Pancreas (tissue), 10 donors: ENCODE measurements around the gene RAB3C. TPM values are rescaled to one million over a fixed set of nuclear protein-coding genes. Genes with fewer than 3 reads are reported as not detected.

ENCODE experiments used
- ATAC-seq, 4 donors: fragments of 200-7000 bp; cut with Tn5 transposase; one replicate each; pipeline versions ENCODE4 v1.8.0 to v1.9.1; 2020; ENCODE audit warnings: mild to moderate bottlenecking in 4 of 4, moderate library complexity in 4 of 4
- DNase-seq, 6 donors: peaks; one replicate each; pipeline ENCODE4 v3.0.0-alpha.2; 2020
- FAIRE-seq: peaks from 2 replicates; lab custom pipeline; 2012; peaks lifted over from hg19 to GRCh38; lab: Jason Lieb, UNC
- H3K27ac ChIP-seq, 4 donors: fragments of 200-600 bp; sonication (generic); 1 replicate in 3 of 4; 2 replicates in 1 of 4; pipeline versions ENCODE4 v1.5.0 to v1.8.0; 2020
- H3K27me3 ChIP-seq, 4 donors: fragments of 200-600 bp; one replicate each; pipeline ENCODE4 v1.8.0; 2021
- H3K36me3 ChIP-seq, 3 donors: fragments of 200-600 bp; sonication (generic) in 1 of 3; one replicate each; pipeline versions ENCODE4 v1.5.0 to v1.8.0; 2020 to 2021
- H3K4me1 ChIP-seq, 3 donors: fragments of 200-600 bp; one replicate each; pipeline ENCODE4 v1.8.0; 2021
- H3K4me3 ChIP-seq, 4 donors: fragments of 200-600 bp; sonication (generic) in 2 of 4; one replicate each; pipeline versions ENCODE4 v1.5.0 to v1.8.0; 2020 to 2021
- H3K9me3 ChIP-seq, 4 donors: fragments of 200-600 bp; one replicate each; pipeline ENCODE4 v1.8.0; 2021
- CTCF ChIP-seq, 4 donors: fragments of 200-600 bp; sonication (generic) in 3 of 4; IDR thresholded peaks; one replicate each; pipeline versions ENCODE4 v1.5.0 to v1.8.0; 2021; ENCODE audit warnings: antibody characterized with exemption in 4 of 4
- WGBS, 2 donors: extraction: QIAGEN DNeasy Blood & Tissue Kit; methylation state at CpG; one replicate each; pipeline ENCODE4 v1.1.7; 2013; 5-methylcytosine and 5-hydroxymethylcytosine counted together
- intact Hi-C, 3 donors: fragments of 100-400 bp; cut with DNase I; formaldehyde crosslinking; loops; one replicate each; pipeline versions ENCODE4 v1.11.1 to v1.14.2; 2022
- polyA plus RNA-seq, 2 donors: library from polyadenylated mRNA; stranded (reverse); fragments of 200-250 nt; gene quantifications; one replicate each; pipeline ENCODE4 v1.2.3, GENCODE V29; 2013
- total RNA-seq, 6 donors: library from RNA; stranded (reverse); fragmentation: NEBNext Ultra II Directional in 4 of 6; extraction: Animal tissue kit (Norgen Biotek cat#: 25700) in 4 of 6; gene quantifications; one replicate each; pipeline versions ENCODE4 v1.2.1 to v1.2.4, GENCODE V29; 2021 to 2023
- donor health status: healthy with polysubstance abuse.
- donor health status: DM: no; HTN: no; CAD: no; lungs with moderate emphysema.
- donor health status: DM: no; HTN: no; CAD: no.
- donor health status: control.
- donor health status: control.
- donor health status: Bipolar disorder and iron deficiency.
- donor health status: DM: yes; HTN: yes; CAD: no.
- donor health status: DM: no; HTN: no; CAD: no.
- donor health status: DM: no; HTN: no; CAD: no.
- donor health status: DM: yes; HTN: yes; CAD: no.

Gene RAB3C
- total and polyA plus RNA-seq, 8 donors = 1.7 to 9.0 (median 4.8) TPM

DNA sequence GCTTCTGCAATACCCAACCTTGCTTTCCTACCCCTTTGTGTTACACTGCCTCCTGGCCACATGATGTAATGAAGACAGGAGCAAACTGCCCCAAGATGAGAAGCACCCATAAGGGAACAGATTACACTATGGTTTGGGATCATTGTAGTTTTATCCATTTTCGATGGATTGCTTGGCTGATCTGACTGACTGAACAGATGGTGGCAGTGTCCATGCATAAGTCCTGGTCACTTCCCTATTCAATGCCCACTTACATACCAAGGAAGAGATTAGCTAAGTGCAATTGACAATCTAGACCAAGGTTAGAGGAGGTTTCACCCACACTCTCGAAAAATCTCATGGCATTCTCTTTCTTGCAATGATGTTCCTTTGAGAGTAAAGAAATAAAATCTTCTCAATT is 319.9 kb downstream of the RAB3C start:
- H3K27me3 ChIP-seq = no peaks in the 10 kb centered on the region
- 61 to 64% methylated on average over 2 of the region's 2 CpGs for WGBS, 2 donors
- TF ChIP-seq CTCF (IDR thresholded peaks at IDR 0.05) = no peak
- no peak overlapping the region for H3K27ac ChIP-seq
- intact Hi-C loops = no loop called here
- no peaks in the 10 kb centered on the region for H3K4me1 ChIP-seq
- ATAC-seq (peak in 2 of 4 donors; percentile 26 to 56), DNase-seq (no peak), FAIRE-seq (no peak)
- no peak overlapping the region for H3K4me3 ChIP-seq
- no peaks in the 10 kb centered on the region for H3K9me3 ChIP-seq
- no peaks in the 10 kb centered on the region for H3K36me3 ChIP-seq

DNA sequence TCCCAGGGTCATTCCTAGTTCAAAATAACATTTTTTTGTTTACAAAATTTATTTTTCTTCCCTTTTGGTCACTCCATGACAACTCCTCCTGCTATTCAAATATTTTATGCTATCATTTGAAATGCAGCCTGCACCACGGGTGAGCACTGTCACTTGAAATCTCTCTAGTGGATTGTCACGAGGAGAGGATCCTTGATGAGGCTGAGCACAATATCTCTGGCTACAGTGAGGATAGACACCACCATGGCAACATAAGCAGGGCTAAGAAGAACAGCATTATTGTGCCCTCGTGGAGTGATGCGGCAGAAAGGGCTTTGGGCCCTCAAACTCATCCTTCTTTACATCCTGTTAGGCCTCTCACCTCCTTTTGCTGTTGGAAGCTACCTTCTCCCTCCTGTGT is 321.9 kb downstream of the RAB3C start:
- Histone ChIP-seq H3K27me3 (no peaks in the 10 kb centered on the region), H3K27ac (no peak overlapping the region), H3K4me1 (no peaks in the 10 kb centered on the region), H3K4me3 (no peak overlapping the region), H3K9me3 (no peaks in the 10 kb centered on the region), H3K36me3 (no peaks in the 10 kb centered on the region)
- TF ChIP-seq CTCF (IDR thresholded peaks at IDR 0.05) = no peak
- FAIRE-seq = no peak
- intact Hi-C loops = no loop called here
- WGBS, 2 donors = 79 to 82% methylated on average over 4 of the region's 4 CpGs
- no peak for ATAC-seq
- DNase-seq = no peak

DNA sequence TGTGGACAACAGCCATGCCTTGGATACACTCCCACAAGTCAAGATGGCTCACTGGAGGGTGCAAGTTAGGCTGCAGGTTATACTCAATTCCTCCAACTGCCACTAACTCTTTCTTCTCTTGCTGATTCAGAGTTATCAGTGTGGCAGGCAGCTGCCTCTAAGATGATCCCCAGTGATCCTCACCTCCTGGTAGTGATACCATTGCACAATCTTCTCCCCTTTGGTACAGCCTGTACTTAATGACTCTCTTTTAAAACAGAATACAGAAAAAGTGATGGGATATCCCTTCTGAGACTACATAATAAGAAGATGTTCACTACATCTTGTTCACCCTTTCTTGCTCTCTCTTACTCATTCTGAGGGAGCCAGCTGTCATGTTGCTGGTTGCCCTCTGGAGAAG is 323.1 kb downstream of the RAB3C start:
- Histone ChIP-seq H3K9me3 (no peaks in the 10 kb centered on the region), H3K27me3 (no peaks in the 10 kb centered on the region), H3K4me1 (no peaks in the 10 kb centered on the region), H3K4me3 (no peak overlapping the region), H3K36me3 (no peaks in the 10 kb centered on the region), H3K27ac (no peak overlapping the region)
- no peak for DNase-seq
- FAIRE-seq = no peak
- intact Hi-C loops = no loop called here
- no peak for TF ChIP-seq CTCF (IDR thresholded peaks at IDR 0.05)
- no peak for ATAC-seq

Other genes starting within 250 kb of the RAB3C start
- 10 to 100 TPM; 16.2 to 40.3 (median 25.6) TPM for gene PLK2, start 123.0 kb upstream of the RAB3C start, total RNA-seq
- 10 to 100 TPM; 16.3 to 47.8 TPM for gene PLK2, start 123.0 kb upstream of the RAB3C start, polyA plus RNA-seq
- gene GAPT, start 91.6 kb upstream of the RAB3C start, total RNA-seq = 1 to 10 TPM in 3 of 6 donors, under 1 TPM in 1, not detected in 2; 0.16 to 3.2 (median 1.3) TPM
- gene GAPT, start 91.6 kb upstream of the RAB3C start, polyA plus RNA-seq = under 1 TPM; 0.28 to 0.38 TPM